Spleen (tissue), 7 donors: ENCODE data around the gene JAZF1.

Source experiments
- CTCF ChIP-seq, 11 experiments: fragments of 200-600 bp in 7 of 11; fragments of 450-650 bp in 4 of 11; sonication (generic) in 4 of 11; IDR thresholded peaks in 8 of 11; conservative IDR thresholded peaks in 3 of 11; 1 replicate in 7 of 11; 2 replicates in 4 of 11; pipeline versions ENCODE4 v1.4.0 to v1.8.0; 2016 to 2021; ENCODE audit warnings: antibody characterized with exemption in 11 of 11, inconsistent platforms in 4 of 11, mild to moderate bottlenecking in 1 of 11
- POLR2A ChIP-seq, 3 donors: fragments of 450-650 bp; IDR thresholded peaks; one replicate each; pipeline ENCODE4 v1.5.1; 2017; ENCODE audit warnings: antibody characterized with exemption in 3 of 3, mild to moderate bottlenecking in 1 of 3
- donor health status: DM: no; HTN: no; CAD: no; lungs with moderate emphysema.
- donor health status: DM: no; HTN: no; CAD: no.
- donor health status: DM: no; HTN: no; CAD: no.

- no peak for TF ChIP-seq CTCF (IDR thresholded peaks at IDR 0.05 in 8 of 11, conservative IDR thresholded peaks at IDR 0.05 in 3 of 11)
- TF ChIP-seq POLR2A (IDR thresholded peaks at IDR 0.05) = no peak
Measured at GRCh38 chr7:27888736-27889135, 291.9 kb downstream of the JAZF1 start.
